ENCODE measurements around the gene ELOA.
A peak's percentile ranks its signal among the peaks of the same experiment; 100 is the strongest.
"Not testable (repeated sequence)": the region's sequence is repeated elsewhere in the genome, so short reads cannot be mapped to it uniquely, and the experiment has no call there.

ELOA gene

GRCh38 chr1:23788695-23789094 lies 45.4 kb downstream of the ELOA start:
- no peak for DNase-seq

- DNase-seq: peak; percentile 95
These were observed 47.6 kb downstream of the ELOA start, which contains the start of gene LYPLA2 for GRCh38 chr1:23790696-23791515. LYPLA2 (plus strand) TSS chr1:23791145; CDS start chr1:23792683, 1,538 bp downstream.

DNA sequence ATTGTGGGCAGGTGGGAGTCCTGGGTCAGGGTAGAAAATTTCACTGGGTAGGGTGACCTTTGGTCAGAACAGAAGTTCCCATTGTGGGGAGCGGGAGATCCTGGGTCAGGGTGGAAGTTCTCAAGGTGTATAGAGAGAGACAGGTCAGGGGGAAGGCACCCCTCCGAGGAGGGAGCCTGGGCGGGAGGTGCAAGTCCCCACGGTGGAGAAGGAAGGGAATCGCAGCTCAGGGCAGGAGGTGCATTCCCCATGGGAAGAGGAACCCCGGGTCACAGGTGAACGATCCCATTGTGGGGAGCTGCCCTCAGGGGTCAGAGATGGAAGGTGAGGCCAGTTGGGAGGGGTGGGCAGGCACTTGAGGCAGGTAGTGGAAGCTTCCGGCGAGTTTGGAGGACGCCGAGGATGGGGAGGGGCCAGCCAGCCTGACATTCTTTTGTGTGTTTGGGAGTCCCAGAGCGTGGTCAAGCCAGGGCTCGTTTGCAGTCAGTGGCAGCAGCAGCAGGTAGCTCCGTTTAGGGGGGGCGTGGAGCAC lies 48.3 kb downstream of the ELOA start:
- DNase-seq: peak; percentile 58

- DNase-seq: no peak
These were observed 49.1 kb downstream of the ELOA start for GRCh38 chr1:23792151-23792945.

DNA sequence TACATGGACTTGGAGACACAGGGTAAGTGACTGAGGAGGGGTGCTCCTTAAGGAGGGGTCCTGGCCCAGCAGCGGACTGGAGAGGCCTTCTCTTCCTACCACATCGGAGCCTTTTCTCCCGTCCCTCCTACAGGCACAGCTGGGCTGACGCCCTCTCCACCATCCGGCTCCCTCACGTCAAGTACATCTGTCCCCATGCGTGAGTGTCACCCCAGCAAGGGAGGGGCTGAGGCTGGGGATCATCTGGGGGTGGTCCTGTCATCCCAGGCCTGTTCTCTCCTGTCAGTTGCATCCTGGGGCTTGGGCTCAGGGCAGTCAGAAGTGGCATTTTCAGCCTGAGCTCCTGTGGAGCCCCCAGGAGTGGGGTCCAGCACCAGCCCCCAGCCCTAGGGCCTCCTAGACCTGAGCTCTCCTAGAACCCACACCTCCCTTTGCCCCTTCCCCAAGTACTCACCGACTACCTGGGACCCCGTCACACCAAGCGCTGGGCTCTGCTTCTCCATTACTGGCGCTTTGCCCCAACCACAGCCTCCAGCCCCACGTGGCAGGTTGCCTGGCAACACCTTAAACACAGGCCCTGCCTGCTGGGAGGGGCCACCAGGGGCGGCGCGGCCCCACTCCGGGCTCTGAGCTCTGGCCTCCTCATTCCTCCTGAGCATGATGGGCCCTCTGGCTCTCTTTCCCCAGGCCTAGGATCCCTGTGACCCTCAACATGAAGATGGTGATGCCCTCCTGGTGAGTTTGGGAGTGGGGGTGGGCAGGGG lies 49.9 kb downstream of the ELOA start:
- peak; percentile 36 for DNase-seq

DNA sequence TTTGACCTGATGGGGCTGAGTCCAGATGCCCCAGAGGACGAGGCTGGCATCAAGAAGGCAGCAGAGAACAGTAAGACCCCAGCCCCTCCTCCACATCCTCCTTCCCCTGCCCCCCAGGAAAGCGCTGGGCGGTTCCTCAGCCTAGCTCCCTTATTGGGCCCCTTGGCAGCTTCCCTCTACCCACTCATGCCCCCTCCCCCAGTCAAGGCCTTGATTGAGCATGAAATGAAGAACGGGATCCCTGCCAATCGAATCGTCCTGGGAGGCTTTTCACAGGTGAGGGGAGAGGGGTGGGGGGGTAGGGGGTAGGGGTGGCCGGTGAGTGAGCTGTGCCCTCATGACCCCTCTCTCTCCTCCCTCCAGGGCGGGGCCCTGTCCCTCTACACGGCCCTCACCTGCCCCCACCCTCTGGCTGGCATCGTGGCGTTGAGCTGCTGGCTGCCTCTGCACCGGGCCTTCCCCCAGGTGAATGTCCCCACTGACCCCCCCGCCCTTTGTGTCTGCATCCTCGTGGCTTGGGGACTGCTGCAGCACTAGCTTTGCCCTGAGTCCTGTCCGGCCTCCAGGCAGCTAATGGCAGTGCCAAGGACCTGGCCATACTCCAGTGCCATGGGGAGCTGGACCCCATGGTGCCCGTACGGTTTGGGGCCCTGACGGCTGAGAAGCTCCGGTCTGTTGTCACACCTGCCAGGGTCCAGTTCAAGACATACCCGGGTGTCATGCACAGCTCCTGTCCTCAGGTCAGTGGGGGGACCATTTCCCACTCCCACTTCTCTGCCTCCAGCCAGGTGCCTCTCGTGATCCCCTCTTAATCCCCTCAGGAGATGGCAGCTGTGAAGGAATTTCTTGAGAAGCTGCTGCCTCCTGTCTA lies 50.8 kb downstream of the ELOA start:
- DNase-seq: peak; percentile 25

DNA sequence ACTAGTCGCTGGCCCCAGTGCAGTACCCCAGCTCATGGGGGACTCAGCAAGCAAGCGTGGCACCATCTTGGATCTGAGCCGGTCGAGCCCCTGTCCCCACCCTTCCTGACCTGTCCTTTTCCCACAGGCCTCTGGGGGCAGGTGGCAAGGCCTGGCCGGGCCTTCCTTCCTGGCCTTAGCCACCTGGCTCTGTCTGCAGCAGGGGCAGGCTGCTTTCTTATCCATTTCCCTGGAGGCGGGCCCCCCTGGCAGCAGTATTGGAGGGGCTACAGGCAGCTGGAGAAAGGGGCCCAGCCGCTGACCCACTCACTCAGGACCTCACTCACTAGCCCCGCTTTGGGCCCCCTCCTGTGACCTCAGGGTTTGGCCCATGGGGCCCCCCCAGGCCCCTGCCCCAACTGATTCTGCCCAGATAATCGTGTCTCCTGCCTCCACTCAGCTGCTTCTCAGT lies 51.5 kb downstream of the ELOA start:
- not testable (repeated sequence) for DNase-seq

DNA sequence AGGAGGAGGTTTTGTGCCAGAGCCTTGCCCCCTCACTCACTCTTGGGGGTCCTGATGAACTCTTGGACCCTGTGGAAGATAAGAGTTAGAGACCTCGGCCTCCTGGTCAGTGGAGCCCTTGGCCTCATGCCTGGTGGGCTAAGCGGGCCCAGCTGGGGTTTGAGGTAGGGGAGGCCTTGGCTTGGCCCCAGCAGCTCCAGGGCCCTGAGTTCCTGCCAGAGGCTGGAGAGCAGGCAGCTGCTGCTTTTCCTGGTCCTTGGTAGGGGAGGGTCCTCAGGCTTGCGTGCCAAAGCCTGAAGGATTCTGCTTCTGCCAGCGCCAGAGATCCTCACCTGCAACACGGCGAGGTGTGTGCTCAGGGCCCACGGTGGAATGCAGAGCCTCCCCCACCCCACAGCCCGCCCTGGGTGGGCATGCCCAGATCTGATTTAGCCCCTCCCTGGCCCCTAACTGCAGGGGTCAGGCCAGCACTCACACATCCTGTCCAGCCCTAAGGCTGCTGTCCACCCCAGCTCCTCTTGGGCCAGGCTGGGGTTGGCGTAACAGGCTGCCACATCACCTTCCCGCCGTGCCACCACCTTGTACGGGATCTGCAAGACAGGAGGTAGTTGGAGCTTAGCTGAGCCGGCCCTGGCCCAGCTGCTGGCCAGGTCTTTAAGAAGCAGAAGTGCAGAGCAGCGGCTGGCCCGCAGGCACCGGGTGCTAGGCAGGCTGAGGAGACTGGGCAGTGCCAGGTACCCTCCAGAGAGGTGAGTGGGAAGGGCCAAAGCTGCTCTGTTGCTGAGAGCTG lies 52.6 kb downstream of the ELOA start:
- no peak for DNase-seq

DNA sequence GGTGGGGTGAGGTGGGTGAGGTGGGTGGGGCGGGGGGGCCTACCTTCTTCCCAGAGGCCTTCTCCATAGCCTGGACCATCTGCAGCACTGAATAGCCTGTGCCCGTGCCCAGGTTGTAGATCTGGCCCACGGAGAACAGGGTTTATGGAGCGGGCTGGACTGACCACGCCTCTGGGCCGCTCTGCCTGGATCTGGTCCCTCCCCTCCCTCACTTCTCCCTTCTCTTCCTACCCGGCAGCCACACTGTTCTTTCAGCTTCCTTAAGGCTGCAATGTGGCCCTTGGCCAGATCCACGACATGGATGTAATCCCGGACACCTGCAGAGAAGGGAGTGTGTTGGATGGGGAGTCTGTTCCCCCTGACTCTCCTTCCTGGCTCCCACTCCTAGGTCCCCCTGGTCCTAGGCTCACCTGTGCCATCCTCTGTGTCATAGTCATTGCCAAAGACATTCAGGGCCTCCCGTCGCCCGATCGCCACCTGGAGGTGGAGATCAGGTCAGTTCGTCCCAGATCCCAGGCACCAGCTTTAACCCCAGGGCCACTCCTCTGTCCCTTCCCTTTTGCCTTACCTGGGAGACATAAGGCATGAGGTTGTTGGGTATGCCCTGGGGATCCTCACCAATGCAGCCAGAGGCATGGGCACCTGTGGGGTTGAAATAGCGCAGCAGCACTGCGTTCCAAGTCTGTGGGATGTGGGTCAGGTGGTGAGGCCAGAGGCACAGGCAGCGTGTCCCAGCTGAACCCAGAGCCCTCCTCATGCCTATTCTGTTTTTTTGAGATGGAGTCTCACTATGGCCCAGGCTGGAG lies 53.4 kb downstream of the ELOA start:
- no peak for DNase-seq

DNA sequence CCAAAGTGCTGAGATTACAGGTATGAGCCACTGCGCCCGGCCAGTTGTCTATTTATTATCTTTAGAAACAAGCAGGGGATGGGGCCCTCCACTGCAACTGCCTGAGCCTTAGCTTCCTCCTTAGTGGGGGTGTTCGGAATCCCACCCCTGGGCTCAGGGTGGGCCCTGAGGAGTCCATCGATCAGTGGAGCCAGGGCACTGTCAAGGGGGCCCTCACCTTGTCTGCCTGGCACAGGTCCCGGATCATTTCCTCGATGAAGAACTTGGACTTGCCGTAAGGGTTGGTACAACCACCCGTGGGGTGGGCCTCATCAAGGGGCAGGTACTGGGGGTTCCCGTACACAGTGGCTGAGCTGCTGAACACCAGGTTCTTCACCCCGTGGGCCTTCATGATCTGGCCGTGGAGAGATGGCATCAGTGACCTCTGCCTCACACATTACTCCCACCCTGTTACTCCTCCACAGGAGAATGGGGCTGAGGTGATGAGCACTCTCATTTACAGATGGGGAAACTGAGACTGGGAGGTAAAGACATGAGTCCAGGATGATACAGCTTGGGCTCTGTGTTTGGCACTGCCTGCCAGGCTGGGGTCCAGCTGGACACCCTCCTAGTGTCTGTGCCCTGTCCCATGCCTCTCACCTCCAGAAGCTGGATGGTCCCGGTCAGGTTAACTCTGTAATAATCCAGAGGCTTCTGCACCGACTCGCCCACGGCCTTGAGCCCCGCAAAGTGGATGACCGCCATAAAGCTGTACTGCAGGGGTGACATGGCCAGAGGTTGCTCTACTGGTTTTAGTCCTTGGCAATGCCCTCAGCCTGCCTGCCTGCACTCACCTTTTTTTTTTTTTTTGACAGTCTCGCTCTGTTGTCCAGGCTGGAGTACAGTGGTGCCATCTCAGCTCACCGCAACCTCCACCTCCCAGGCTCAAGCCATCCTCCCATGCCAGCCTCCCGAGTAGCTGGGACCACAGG lies 54.5 kb downstream of the ELOA start:
- no peak for DNase-seq

DNA sequence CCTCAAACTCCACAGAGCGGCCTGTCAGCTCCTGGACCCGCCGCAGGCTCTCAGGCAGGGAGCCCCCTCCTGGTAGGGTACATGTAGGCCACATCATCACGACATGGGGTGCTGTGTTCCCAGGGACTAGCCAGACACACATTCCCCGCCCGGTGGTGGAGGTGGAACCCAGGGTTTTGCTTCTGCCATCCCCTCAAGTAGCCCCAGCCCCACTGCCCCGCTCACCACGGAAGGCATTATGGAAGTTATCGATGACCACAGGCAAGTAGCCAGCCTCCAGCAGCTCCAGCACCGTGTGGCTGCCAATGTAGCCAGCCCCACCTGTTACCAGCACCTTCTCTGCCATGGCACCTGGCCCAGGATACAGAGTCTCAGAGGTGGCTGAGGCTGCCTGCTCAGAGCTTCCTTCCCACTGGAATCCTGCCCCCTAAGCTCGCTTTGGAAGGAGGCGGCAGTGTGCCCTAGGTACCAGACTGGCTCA lies 55.4 kb downstream of the ELOA start:
- DNase-seq: peak; percentile 25

DNA sequence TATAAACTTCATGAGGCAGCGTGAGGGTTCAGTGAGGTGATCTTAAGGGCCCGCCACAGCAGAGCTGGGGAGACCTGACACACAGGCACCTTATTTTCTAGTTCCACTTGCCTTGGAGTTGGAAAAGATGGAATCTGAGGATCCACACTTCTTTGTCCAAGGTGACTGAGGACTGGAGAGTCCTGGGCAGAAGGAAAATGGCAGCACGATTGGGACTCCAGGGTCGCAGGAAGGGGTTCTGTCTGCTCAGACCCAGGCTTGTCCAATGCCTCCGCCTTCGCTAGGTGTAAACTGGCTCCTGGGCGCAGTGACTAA lies 55.9 kb downstream of the ELOA start:
- no peak for DNase-seq

GRCh38 chr1:23799570-23800399 lies 56.5 kb downstream of the ELOA start:
- peak; percentile 39 for DNase-seq

DNA sequence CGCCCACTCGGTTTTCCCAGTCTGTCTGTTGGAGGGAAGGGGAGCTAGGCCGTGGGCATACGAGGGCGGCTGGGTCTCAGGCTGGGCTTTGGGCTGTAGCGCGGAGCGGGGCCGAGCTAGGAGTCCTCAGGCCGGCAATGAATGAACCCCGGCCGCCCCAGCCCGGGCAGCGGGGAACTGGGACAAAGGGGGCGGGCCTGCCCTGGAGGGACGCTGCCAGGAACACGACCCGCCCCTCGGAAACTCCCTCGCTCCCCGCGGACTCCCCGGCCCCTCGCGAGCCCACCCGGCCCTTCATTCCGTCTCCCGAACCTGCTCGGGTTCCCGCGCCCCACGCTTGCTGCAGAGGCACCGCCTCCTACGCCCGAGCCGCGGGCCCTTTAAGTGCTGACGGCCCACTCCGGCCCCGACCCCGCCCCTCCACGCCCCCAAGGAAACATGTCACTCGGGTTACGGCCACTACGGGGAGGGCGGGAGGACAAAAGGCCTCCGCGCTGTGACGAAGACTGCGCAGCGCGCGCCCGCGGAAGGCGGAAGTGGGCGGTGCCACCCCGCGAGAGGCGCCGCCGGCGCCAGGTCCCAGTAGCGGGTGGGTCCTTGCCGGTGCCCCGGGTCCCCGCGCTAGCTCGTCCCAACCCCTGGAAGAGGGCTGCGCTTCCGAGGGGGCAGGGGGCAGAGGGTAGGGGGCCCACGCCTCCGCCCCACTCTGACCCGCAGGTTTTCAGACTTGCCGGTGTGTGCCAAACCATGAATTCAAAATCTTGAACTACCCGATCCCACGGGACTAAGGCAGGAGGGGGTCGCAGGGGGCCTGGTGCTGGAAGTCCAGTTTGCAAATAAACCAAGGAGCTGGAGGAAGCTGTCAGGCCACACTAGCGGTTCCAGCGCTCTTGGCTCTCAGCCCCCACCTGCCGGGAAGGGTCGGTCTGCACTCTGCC lies 57.4 kb downstream of the ELOA start, which contains the start of gene GALE:
GALE (minus strand) TSS at position 355 of the 938 bp plus-strand sequence. CDS start 1,747 bp downstream, outside the sequence.
- peak; percentile 97 for DNase-seq

DNA sequence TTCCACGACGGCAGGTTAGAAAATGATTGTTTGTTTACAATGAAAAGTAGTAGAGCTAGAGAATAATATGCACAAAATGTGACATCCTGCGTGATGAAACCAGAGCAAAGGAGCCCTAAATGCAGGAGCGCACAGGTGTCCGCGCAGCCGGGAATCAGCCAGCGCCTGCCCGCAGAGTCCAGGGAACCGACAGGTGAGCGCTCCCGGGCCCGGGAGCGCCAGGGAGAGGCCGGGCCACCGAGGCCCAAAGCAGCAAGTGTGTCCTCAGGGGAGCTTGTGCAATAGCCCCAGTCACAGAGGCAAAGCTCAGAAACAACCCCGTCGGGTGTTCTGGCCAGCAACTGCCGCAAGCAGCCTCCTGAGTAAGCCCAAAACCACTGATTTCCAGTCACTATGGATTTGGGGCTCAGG lies 58.1 kb downstream of the ELOA start:
- DNase-seq: no peak

DNA sequence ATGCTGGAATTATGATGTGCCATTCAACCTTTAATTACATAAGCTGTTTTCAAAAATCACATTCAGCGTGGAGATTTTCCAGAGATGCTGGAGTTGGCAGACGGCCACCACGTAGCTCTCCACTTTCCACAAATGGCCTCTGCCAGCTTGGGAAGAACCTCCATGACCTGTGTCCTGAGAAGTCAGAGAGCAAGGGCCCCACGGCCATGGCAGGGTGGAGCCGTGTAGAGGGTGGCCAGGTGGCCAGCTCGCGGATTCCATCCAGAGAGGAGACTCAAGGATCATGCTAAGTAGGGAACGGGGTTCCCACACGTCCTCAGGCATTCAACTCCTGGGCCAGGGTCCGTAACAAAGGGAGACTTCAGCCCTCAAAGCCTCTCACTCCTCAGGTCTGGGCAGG lies 58.6 kb downstream of the ELOA start:
- DNase-seq: peak; percentile 51

Measured in NCI-H82 (cell line).